ENCODE results near the gene PALM2AKAP2.

DNA sequence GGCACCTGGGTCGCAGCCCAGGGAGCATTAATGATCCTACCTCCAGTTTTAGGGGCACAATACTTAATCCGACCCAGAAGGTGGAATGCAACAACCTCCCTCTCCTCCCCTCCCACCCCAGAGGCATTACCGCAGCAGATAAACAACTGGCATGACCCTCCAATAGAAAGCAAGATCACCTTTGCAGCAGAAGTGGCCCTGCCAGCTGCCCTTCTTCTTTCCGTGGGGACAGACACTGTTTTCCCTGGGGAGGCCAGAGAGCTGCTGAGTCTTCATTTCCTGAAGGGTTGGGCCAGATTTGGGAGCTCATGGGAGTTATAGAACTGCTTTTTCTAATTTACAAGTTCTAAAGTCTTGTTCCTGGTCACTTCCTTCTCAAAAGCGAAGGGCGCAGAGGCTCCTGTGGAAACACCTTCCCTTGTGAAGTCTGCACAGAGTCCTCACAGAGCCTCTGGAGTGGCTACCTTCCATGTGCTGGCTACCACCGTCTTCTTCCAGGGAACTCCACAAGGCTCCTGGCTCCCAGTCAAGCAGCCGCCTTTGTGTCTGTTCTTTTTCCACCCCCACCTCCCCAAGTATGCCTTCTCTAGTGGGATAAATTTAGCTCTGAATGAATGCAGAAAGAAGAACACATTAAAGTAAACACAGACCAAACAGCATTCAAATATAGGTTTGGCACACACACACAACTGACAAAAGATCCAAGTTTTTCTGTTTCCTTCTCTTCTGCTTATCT is 8.0 kb upstream of the PALM2AKAP2 start:
- TF ChIP-seq, protein P1, sequence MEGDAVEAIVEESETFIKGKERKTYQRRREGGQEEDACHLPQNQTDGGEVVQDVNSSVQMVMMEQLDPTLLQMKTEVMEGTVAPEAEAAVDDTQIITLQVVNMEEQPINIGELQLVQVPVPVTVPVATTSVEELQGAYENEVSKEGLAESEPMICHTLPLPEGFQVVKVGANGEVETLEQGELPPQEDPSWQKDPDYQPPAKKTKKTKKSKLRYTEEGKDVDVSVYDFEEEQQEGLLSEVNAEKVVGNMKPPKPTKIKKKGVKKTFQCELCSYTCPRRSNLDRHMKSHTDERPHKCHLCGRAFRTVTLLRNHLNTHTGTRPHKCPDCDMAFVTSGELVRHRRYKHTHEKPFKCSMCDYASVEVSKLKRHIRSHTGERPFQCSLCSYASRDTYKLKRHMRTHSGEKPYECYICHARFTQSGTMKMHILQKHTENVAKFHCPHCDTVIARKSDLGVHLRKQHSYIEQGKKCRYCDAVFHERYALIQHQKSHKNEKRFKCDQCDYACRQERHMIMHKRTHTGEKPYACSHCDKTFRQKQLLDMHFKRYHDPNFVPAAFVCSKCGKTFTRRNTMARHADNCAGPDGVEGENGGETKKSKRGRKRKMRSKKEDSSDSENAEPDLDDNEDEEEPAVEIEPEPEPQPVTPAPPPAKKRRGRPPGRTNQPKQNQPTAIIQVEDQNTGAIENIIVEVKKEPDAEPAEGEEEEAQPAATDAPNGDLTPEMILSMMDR (IDR thresholded peaks at IDR 0.05): no peak
- TF ChIP-seq POLR2A (IDR thresholded peaks at IDR 0.05): no peak

Measured in heart left ventricle (tissue), 13 donors.